ENCODE data around the gene MEOX2.

GRCh38 chr7:15687546-15688278 is 1.2 kb upstream of the MEOX2 start:
- peak; percentile 41 for TF ChIP-seq CTCF (IDR thresholded peaks at IDR 0.05)
- peak; percentile 56 for TF ChIP-seq EZH2 (IDR thresholded peaks at IDR 0.05)
- TF ChIP-seq EZH2phosphoT487 (IDR thresholded peaks at IDR 0.05): peak; percentile 27
